ENCODE results near the gene USP6NL. TPM values are rescaled to one million over a fixed set of nuclear protein-coding genes. Genes with fewer than 3 reads are reported as not detected.
"Not testable (repeated sequence)": the region's sequence is repeated elsewhere in the genome, so short reads cannot be mapped to it uniquely, and the experiment has no call there.

The USP6NL gene
- total and polyA plus RNA-seq, 3 donors from 2014 or later, result 50.4 to 64.9 (median 56.1) TPM

DNA sequence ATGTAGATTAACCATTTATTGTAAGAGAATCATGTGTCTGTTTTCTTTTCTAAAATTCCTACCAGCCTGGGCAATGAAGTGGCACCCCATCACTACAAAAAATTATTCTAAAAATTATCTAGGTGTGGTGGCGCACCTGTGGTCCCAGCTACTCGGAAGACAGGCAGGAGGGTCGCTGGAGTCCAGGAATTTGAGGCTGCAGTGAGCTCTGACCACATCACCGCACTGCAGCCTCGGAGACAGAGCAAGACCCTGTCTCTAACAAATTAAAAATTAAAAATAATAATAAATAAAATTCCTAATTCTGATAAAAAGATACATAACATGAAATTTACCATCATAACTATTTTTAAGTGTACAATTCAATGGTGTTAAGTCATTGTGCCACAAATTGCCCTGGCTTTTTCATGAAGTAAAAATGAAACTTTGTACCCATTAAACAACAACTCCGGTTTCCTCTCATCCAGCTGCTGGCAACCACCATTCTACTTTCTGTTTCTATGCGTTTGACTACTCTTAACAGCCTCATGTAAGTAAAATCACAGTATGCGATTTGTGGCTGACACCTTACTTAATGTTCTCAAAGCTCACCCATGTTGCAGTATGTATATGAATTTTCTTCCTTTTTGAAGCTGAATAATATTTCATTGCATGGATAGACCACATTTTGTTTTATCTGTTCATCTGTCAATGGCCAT is 20.6 kb upstream of the USP6NL start:
- Histone ChIP-seq H3K4me3 (no peak overlapping the region), H3K4me1 (no peaks in the 10 kb centered on the region), H3K27me3 (no peaks in the 10 kb centered on the region), H3K27ac (no peak overlapping the region), H3K9me3 (no peaks in the 10 kb centered on the region), H3K36me3 (ENCODE audit: low read depth, missing control alignments) (no peaks in the 10 kb centered on the region)
- intact Hi-C loops (cut with DNase I; ENCODE audit: low total_unique reads), result no loop called here
- TF ChIP-seq POLR2A (IDR thresholded peaks at IDR 0.05), result no peak
- TF ChIP-seq, protein P1, sequence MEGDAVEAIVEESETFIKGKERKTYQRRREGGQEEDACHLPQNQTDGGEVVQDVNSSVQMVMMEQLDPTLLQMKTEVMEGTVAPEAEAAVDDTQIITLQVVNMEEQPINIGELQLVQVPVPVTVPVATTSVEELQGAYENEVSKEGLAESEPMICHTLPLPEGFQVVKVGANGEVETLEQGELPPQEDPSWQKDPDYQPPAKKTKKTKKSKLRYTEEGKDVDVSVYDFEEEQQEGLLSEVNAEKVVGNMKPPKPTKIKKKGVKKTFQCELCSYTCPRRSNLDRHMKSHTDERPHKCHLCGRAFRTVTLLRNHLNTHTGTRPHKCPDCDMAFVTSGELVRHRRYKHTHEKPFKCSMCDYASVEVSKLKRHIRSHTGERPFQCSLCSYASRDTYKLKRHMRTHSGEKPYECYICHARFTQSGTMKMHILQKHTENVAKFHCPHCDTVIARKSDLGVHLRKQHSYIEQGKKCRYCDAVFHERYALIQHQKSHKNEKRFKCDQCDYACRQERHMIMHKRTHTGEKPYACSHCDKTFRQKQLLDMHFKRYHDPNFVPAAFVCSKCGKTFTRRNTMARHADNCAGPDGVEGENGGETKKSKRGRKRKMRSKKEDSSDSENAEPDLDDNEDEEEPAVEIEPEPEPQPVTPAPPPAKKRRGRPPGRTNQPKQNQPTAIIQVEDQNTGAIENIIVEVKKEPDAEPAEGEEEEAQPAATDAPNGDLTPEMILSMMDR (IDR thresholded peaks at IDR 0.05), result no peak
- no peak for DNase-seq
- WGBS, 2 donors, result 81 to 87% methylated on average over 8 of the region's 8 CpGs

DNA sequence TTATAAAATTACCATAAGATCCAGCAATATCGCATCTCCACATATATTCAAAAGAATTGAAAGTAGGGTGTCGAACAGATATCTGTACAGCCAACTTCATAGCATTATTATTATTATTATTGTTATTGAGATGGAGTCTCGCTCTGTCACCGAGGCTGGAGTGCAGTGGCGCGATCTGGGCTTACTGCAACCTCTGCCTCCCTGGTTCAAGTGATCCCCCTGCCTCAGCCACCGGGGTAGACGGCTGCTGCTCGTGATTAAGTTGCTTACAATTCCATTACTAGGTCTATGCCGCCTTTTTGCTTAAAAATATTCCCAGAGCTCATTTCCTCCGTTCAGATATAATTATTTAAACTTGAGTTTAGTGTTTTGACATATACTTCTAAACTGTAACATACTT is 19.8 kb upstream of the USP6NL start:
- no peaks in the 10 kb centered on the region for H3K4me1 ChIP-seq
- intact Hi-C loops (cut with DNase I; ENCODE audit: low total_unique reads), result no loop called here
- 91 to 93% methylated on average over 11 of the region's 11 CpGs for WGBS, 2 donors
- DNase-seq, result no peak
- no peak overlapping the region for H3K27ac ChIP-seq
- H3K4me3 ChIP-seq, result no peak overlapping the region
- H3K27me3 ChIP-seq, result no peaks in the 10 kb centered on the region
- H3K36me3 ChIP-seq (ENCODE audit: low read depth, missing control alignments), result no peaks in the 10 kb centered on the region
- TF ChIP-seq POLR2A (IDR thresholded peaks at IDR 0.05), result no peak
- TF ChIP-seq, protein P1 (IDR thresholded peaks at IDR 0.05), result no peak
- no peaks in the 10 kb centered on the region for H3K9me3 ChIP-seq

DNA sequence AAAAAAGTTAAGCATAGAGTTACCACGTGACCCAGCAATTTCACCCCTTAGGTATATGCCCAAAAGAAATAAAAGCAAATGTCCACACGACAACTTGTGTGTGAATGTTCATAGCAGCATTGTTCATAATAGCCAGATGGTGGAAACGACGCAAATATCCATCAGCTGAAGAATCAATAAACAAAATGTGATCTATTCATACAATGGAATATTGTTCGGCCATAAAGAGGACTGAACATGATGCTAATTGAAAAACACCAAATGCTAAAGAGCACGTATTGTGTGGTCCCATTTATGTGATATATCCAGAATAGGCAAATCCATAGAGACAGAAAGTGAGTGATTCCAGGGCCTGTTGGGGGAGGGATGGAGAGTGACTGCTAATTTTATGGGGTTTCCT is 18.3 kb upstream of the USP6NL start:
- H3K36me3 ChIP-seq (ENCODE audit: low read depth, missing control alignments), result no peaks in the 10 kb centered on the region
- 91 to 94% methylated on average over 6 of the region's 6 CpGs for WGBS, 2 donors
- no peaks in the 10 kb centered on the region for H3K27me3 ChIP-seq
- H3K4me1 ChIP-seq, result no peaks in the 10 kb centered on the region
- intact Hi-C loops (cut with DNase I; ENCODE audit: low total_unique reads), result no loop called here
- no peaks in the 10 kb centered on the region for H3K9me3 ChIP-seq
- no peak overlapping the region for H3K27ac ChIP-seq
- H3K4me3 ChIP-seq, result no peak overlapping the region
- DNase-seq, result no peak
- no peak for TF ChIP-seq POLR2A (IDR thresholded peaks at IDR 0.05)
- TF ChIP-seq, protein P1 (IDR thresholded peaks at IDR 0.05), result no peak

DNA sequence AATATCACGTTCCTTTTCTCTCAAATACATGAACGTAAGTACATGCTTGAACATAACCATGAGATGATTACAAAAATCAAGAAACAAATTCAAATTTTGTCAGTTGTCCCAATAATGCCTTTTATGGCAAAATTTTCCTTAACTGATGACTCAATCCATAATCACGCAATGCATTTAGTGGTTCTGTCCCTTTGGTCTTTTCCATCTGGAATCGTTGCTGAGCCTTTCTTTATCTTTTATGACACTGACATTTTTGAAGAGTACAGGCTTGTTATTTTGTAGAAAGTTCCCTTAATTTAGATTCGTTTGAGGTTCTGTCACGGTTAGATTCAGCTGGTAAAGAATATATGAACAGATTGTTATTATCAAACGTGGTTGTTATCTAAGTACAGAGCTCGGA is 16.5 kb upstream of the USP6NL start:
- H3K27ac ChIP-seq; H3K4me3 ChIP-seq; H3K9me3 ChIP-seq; intact Hi-C loops (cut with DNase I; ENCODE audit: low total_unique reads); H3K27me3 ChIP-seq; H3K36me3 ChIP-seq (ENCODE audit: low read depth, missing control alignments); DNase-seq; H3K4me1 ChIP-seq: not testable (repeated sequence)
- 75 to 83% methylated on average over 8 of the region's 8 CpGs for WGBS, 2 donors

DNA sequence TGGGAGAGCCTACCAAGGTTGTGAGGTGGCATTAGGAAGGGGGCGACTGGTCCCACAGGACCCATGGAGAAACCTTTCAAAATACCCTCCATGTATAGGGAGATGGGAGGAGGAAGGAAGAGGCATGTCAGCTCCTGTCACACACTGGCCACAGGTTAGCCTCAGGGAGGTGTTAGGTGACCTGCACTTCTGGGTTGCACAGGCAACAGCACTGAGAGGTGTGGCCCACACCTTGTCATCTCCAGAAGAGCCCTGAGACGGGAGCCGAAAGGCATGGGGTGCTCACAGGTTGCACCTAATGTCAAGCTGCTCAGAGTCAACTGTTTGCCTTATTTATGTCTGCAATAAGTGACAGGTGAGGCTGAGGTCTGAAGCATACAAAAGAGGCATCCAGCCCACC is 14.6 kb upstream of the USP6NL start:
- Histone ChIP-seq H3K27ac (no peak overlapping the region), H3K27me3 (no peaks in the 10 kb centered on the region), H3K4me1 (no peaks in the 10 kb centered on the region), H3K36me3 (ENCODE audit: low read depth, missing control alignments) (no peaks in the 10 kb centered on the region), H3K9me3 (no peaks in the 10 kb centered on the region), H3K4me3 (no peak overlapping the region)
- intact Hi-C loops (cut with DNase I; ENCODE audit: low total_unique reads), result no loop called here
- no peak for DNase-seq
- TF ChIP-seq POLR2A (IDR thresholded peaks at IDR 0.05), result no peak
- TF ChIP-seq, protein P1 (IDR thresholded peaks at IDR 0.05), result no peak
- 71 to 84% methylated on average over 1 to 3 of the region's 3 CpGs for WGBS, 2 donors

Data from testis (tissue), 3 donors.